Mesendoderm (in vitro differentiated cells): ENCODE results near the gene PCDHGA9.
A peak's percentile ranks its signal among the peaks of the same experiment; 100 is the strongest.
"Not testable (repeated sequence)": the region's sequence is repeated elsewhere in the genome, so short reads cannot be mapped to it uniquely, and the experiment has no call there.

Experiments
- DNase-seq: peaks from one replicate; pipeline ENCODE4 v3.0.0; 2013
- H2AK5ac ChIP-seq: 2 replicates; pipeline ENCODE4 v1.6.1; 2013; ENCODE audit warnings: low read length, inconsistent platforms
- H2BK120ac ChIP-seq: 2 replicates; pipeline ENCODE4 v1.6.1; 2013; ENCODE audit warnings: low read depth, mild to moderate bottlenecking, low read length, moderate library complexity, mixed read lengths
- H2BK15ac ChIP-seq: replicated peaks from 2 replicates; pipeline ENCODE4 v1.6.1; 2013; ENCODE audit warnings: low read depth, mild to moderate bottlenecking, moderate library complexity
- H2BK5ac ChIP-seq: 2 replicates; pipeline ENCODE4 v1.6.1; 2013; ENCODE audit warnings: low read length, inconsistent platforms
- H3K18ac ChIP-seq: 2 replicates; pipeline ENCODE4 v1.6.1; 2013; ENCODE audit warnings: mild to moderate bottlenecking, low read length, mixed read lengths
- H3K23ac ChIP-seq: one replicate; pipeline ENCODE4 v1.6.1; 2013; ENCODE audit warnings: low read length
- H3K27ac ChIP-seq: 2 replicates; pipeline ENCODE4 v1.5.1; 2013; ENCODE audit warnings: low read depth, mild to moderate bottlenecking, inconsistent platforms, low read length, moderate library complexity
- H3K27me3 ChIP-seq: 2 replicates; pipeline ENCODE4 v1.6.1; 2013; ENCODE audit warnings: low read length, control low read depth, mild to moderate bottlenecking, inconsistent platforms; ENCODE audit not compliant: insufficient read depth, poor library complexity
- H3K36me3 ChIP-seq: 2 replicates; pipeline ENCODE4 v1.6.1; 2013; ENCODE audit warnings: low read length, inconsistent platforms; ENCODE audit not compliant: control insufficient read depth, insufficient read depth
- H3K4ac ChIP-seq: one replicate; pipeline ENCODE4 v1.6.1; 2013; ENCODE audit warnings: low read depth, mild to moderate bottlenecking, low read length, moderate library complexity
- H3K4me1 ChIP-seq: 2 replicates; pipeline ENCODE4 v1.6.1; 2013; ENCODE audit warnings: low read depth, low read length, inconsistent platforms; ENCODE audit not compliant: control insufficient read depth
- H3K4me2 ChIP-seq: 2 replicates; pipeline ENCODE4 v1.6.1; 2013; ENCODE audit warnings: low read length
- H3K4me3 ChIP-seq: 2 replicates; pipeline ENCODE4 v1.5.1; 2013; ENCODE audit warnings: mild to moderate bottlenecking, low read length
- H3K56ac ChIP-seq: one replicate; pipeline ENCODE4 v1.6.1; 2013; ENCODE audit warnings: low read length
- H3K79me1 ChIP-seq: 2 replicates; pipeline ENCODE4 v1.6.1; 2013; ENCODE audit warnings: low read length, inconsistent platforms
- H3K79me2 ChIP-seq: 2 replicates; pipeline ENCODE4 v1.6.1; 2013; ENCODE audit warnings: mild to moderate bottlenecking, low read length; ENCODE audit not compliant: control insufficient read depth, insufficient read depth
- H3K9ac ChIP-seq: 2 replicates; pipeline ENCODE4 v1.6.1; 2013; ENCODE audit warnings: low read length, inconsistent platforms
- H4K5ac ChIP-seq: one replicate; pipeline ENCODE4 v1.6.1; 2013; ENCODE audit warnings: low read length
- H4K8ac ChIP-seq: one replicate; pipeline ENCODE4 v1.6.1; 2013; ENCODE audit warnings: low read depth, mild to moderate bottlenecking, control low read depth, low read length, moderate library complexity
- WGBS: extraction: QIAGEN DNeasy Blood & Tissue Kit; methylation state at CpG from one replicate; pipeline ENCODE4 v1.1.7; 2013; ENCODE audit warnings: low lambda C conversion rate, missing lambda C conversion rate; ENCODE audit not compliant: insufficient coverage; ENCODE audit errors: extremely low coverage; 5-methylcytosine and 5-hydroxymethylcytosine counted together

The PCDHGA9 gene

DNA sequence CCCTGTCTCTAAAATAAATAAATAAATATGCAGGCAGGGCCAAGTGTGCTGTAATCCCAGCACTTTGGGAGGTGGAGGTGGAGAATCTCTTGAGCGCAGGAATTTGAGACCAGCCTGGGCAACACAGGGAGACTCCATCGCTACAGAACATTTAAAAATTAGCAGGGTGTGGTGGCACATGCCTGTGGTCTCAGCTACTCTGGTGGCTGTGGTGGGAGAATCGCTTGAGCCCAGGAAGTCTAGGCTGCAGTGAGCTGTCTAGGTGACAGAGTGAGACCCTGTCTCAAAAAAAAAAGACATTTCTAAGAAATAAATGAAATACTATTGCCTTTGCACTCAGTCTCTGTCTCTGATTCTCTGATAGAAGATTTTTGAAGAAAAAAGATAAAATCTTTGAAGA, 9.0 kb downstream of the PCDHGA9 start:
- no CpG with 5 or more reads among the region's 3 CpGs for WGBS
- H3K9ac ChIP-seq = no peak overlapping the region
- no peak overlapping the region for H2BK120ac ChIP-seq

DNA sequence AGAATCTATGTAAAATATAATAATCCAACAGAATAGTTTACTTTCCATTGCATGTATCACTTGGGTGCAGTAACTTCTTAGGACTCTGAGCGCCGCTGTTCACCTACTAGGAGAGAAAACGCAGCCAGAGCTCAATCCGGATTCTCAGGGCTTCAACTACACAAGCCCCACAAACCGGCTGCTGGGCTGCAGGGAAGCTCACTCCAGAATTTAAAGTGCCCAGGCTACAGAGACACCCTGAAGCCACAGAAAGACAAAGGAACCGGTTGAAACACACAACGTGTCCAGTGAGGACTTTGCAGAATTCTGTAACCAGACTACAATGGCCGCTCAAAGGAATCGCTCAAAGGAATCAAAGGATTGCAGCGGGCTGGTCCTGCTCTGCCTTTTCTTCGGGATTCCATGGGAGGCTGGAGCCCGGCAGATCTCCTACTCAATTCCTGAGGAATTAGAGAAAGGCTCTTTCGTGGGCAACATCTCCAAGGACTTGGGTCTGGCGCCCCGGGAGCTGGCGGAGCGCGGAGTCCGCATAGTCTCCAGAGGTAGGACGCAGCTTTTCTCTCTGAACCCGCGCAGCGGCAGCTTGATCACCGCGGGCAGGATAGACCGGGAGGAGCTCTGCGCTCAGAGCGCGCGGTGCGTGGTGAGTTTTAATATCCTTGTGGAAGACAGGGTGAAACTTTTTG, 10.4 kb downstream of the PCDHGA9 start, which contains the start of gene PCDHGA10:
Gene PCDHGA10, plus strand, starts transcription at position 134 of the 686 bp plus-strand sequence. Its CDS starts 189 bp downstream, at position 323.
- Histone ChIP-seq H3K23ac (no peak within 1 kb of the TSS), H3K27me3 (no peaks in the 10 kb centered on the region), H3K4me1 (no peaks in the 10 kb centered on the region), H3K79me2 (no peaks in the 10 kb centered on the region), H4K5ac (no peak within 1 kb of the TSS), H4K8ac (no peak within 1 kb of the TSS), H3K4me3 (peak within 1 kb of the TSS; percentile 64), H3K36me3 (no peaks in the 10 kb centered on the region), H3K27ac (peak within 1 kb of the TSS; percentile 47), H3K79me1 (no peaks in the 10 kb centered on the region), H3K4ac (no peak within 1 kb of the TSS), H3K18ac (no peak within 1 kb of the TSS), H3K9ac (peak within 1 kb of the TSS; percentile 74), H3K4me2 (peak within 1 kb of the TSS; percentile 37), H3K56ac (peak within 1 kb of the TSS; percentile 81), H2AK5ac (no peak within 1 kb of the TSS), H2BK5ac (no peak within 1 kb of the TSS), H2BK15ac (no peak within 1 kb of the TSS), H2BK120ac (no peak within 1 kb of the TSS)
- DNase-seq = peak; percentile 87
- WGBS = no CpG with 5 or more reads among the region's 31 CpGs

More for the DNA sequence above, 9.0 kb downstream of the PCDHGA9 start:
- H2AK5ac ChIP-seq = no peak overlapping the region
- no peaks in the 10 kb centered on the region for H3K27me3 ChIP-seq
- H3K79me1 ChIP-seq = no peaks in the 10 kb centered on the region
- H3K23ac ChIP-seq = no peak overlapping the region
- H3K27ac ChIP-seq = no peak overlapping the region
- H3K56ac ChIP-seq = no peak overlapping the region
- H4K8ac ChIP-seq = no peak overlapping the region
- no peak overlapping the region for H3K4me3 ChIP-seq
- no peak overlapping the region for H3K4me2 ChIP-seq
- no peaks in the 10 kb centered on the region for H3K4me1 ChIP-seq
- H4K5ac ChIP-seq = no peak overlapping the region
- no peaks in the 10 kb centered on the region for H3K36me3 ChIP-seq
- H2BK5ac ChIP-seq = no peak overlapping the region
- no peak for DNase-seq
- no peaks in the 10 kb centered on the region for H3K79me2 ChIP-seq
- H3K18ac ChIP-seq = no peak overlapping the region
- H2BK15ac ChIP-seq = no peak overlapping the region
- H3K4ac ChIP-seq = no peak overlapping the region

DNA sequence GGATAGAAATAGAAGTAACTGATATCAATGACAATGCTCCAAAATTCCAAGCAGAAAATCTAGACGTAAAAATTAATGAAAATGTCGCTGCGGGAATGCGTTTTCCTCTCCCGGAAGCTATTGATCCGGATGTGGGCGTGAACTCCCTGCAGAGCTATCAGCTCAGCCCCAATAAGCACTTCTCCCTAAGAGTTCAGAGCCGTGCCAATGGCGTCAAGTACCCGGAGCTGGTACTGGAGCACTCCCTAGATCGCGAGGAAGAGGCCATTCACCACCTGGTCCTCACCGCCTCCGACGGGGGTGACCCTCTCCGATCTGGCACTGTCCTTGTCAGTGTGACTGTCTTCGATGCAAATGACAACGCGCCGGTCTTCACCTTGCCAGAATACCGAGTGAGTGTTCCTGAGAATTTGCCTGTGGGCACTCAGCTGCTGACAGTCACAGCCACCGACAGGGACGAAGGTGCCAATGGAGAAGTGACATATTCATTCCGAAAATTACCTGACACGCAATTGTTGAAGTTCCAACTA, 11.0 kb downstream of the PCDHGA9 start:
- Histone ChIP-seq H3K27me3 (no peaks in the 10 kb centered on the region), H3K36me3 (no peaks in the 10 kb centered on the region), H2BK15ac (no peak overlapping the region), H3K4me1 (no peaks in the 10 kb centered on the region), H3K27ac (no peak overlapping the region), H3K9ac (peak overlapping the region; percentile 74), H3K56ac (peak overlapping the region; percentile 81), H2BK5ac (no peak overlapping the region), H3K4me3 (peak overlapping the region; percentile 64), H3K23ac (no peak overlapping the region), H3K18ac (no peak overlapping the region), H3K4ac (no peak overlapping the region), H3K79me1 (no peaks in the 10 kb centered on the region), H2BK120ac (no peak overlapping the region), H3K4me2 (peak overlapping the region; percentile 28), H2AK5ac (no peak overlapping the region), H4K8ac (no peak overlapping the region), H3K79me2 (no peaks in the 10 kb centered on the region), H4K5ac (no peak overlapping the region)
- peak; percentile 48 for DNase-seq
- no CpG with 5 or more reads among the region's 25 CpGs for WGBS

DNA sequence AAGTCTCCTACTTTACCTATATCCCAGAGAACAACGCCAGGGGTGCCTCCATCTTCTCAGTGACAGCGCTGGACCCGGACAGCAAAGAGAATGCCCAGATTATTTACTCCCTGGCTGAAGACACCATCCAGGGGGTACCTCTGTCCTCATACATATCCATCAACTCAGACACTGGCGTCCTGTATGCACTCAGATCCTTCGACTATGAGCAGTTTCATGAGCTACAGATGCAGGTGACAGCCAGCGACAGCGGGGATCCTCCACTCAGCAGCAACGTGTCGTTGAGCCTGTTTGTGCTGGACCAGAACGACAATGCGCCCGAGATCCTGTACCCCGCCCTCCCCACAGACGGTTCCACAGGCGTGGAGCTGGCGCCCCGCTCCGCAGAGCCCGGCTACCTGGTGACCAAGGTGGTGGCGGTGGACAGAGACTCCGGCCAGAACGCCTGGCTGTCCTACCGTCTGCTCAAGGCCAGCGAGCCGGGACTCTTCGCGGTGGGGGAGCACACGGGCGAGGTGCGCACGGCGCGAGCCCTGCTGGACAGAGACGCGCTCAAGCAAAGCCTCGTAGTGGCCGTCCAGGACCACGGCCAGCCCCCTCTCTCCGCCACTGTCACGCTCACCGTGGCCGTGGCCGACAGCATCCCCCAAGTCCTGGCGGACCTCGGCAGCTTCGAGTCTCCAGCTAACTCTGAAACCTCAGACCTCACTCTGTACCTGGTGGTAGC, 12.1 kb downstream of the PCDHGA9 start:
- H3K18ac ChIP-seq, H3K27ac ChIP-seq, H3K9ac ChIP-seq, H3K36me3 ChIP-seq, H3K23ac ChIP-seq, H2BK120ac ChIP-seq, H3K4me3 ChIP-seq, H3K79me2 ChIP-seq, DNase-seq, H4K8ac ChIP-seq, H3K4ac ChIP-seq, H3K56ac ChIP-seq, H3K4me2 ChIP-seq, H2AK5ac ChIP-seq, H2BK5ac ChIP-seq, H2BK15ac ChIP-seq, H4K5ac ChIP-seq, H3K4me1 ChIP-seq, H3K79me1 ChIP-seq, H3K27me3 ChIP-seq: not testable (repeated sequence)
- WGBS = no CpG with 5 or more reads among the region's 46 CpGs

DNA sequence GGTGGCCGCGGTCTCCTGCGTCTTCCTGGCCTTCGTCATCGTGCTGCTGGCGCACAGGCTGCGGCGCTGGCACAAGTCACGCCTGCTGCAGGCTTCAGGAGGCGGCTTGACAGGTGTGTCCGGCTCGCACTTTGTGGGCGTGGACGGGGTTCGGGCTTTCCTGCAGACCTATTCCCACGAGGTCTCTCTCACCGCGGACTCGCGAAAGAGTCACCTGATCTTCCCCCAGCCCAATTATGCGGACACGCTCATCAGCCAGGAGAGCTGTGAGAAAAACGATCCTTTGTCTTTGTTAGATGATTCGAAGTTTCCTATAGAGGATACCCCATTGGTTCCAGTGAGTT, 12.7 kb downstream of the PCDHGA9 start:
- not testable (repeated sequence) for H4K5ac ChIP-seq, H3K56ac ChIP-seq, H3K27ac ChIP-seq, H4K8ac ChIP-seq, H2BK15ac ChIP-seq, H3K4me1 ChIP-seq, H3K9ac ChIP-seq, H3K27me3 ChIP-seq, H3K79me1 ChIP-seq, DNase-seq, H3K36me3 ChIP-seq, H3K4me3 ChIP-seq, H3K4ac ChIP-seq, H3K79me2 ChIP-seq, H3K4me2 ChIP-seq, H2BK120ac ChIP-seq, H2AK5ac ChIP-seq, H2BK5ac ChIP-seq, H3K18ac ChIP-seq, H3K23ac ChIP-seq
- no CpG with 5 or more reads among the region's 24 CpGs for WGBS
